ENCODE results near the gene SLC7A8.

Gene SLC7A8

DNA sequence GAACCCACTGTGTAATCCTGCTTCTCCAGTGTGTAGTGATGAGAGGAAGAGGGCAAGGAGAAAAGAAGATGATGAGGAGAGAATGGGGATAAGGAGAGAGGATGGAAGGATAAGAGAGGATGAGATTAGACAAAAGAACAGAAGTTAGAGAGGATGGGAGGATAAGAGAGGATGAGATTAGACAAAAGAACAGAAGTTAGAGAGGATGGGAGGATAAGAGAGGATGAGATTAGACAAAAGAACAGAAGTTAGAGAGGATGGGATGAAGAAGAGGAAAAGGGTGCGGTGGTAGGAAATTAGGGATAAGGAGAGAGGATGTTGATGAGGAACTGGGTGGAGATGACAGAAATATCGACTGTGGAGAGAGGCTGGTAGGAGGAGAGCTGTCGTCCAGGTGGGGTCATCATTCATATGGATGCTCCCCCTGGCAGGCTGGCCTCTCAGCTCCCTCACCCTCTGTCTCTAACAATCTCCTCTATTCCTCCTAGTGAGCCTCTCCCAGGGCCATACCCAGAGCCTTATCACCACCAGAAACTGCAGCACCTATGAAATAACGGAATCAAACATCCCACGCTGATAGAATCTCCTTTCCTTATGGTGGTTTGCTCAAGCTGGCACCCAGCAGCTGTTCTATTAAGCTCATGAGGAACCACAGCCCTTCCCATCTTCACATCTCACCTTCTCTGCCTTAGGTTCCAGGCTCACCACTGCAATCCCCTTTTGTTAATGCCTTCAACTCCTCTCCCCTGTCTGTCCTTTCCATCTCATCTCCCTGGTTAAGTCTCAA is 72.7 kb downstream of the SLC7A8 start:
- H3K4me1 ChIP-seq (ENCODE audit: control insufficient read depth, insufficient read depth, low read length), result no peaks in the 10 kb centered on the region; the same call in 1 of the 2 replicates
- ChIA-PET POLR2A (no interaction called here), CTCF (interaction anchor here (0.6 to 5.7 kb wide), 8 partner anchors 9 to 127 kb away, joined by 3 to 35 read pairs (median 6); no protein-coding TSS in a partner anchor)
- no peak overlapping the region for H3K27ac ChIP-seq (ENCODE audit: extremely low read depth, low read depth, low read length)
- H3K36me3 ChIP-seq (ENCODE audit: control insufficient read depth in 2 of 2, insufficient read depth in 1 of 2, low read length in 2 of 2), result no peaks in the 10 kb centered on the region
- H3K9me3 ChIP-seq (ENCODE audit: control insufficient read depth, insufficient read depth, low read depth, low read length), result no peaks in the 10 kb centered on the region
- H3K4me3 ChIP-seq (ENCODE audit: low read depth, low read length), result no peak overlapping the region
- TF ChIP-seq ZBTB1 (tag by site-specific recombination; IDR thresholded peaks at IDR 0.05), result peak; percentile 65; the same call in 1 of the 2 replicates
- 0 out of 2 replicates have a peak, but pooled peaks have one; percentile 40 for TF ChIP-seq KLF8 (tag by site-specific recombination; IDR thresholded peaks at IDR 0.05)
- TF ChIP-seq ZBTB17 (tag by site-specific recombination; IDR thresholded peaks at IDR 0.05), result peak; percentile 74
- no peak for TF ChIP-seq ZNF23 (tag by site-specific recombination; IDR thresholded peaks at IDR 0.05; ENCODE audit: borderline replicate concordance)
- peak; percentile 93 for TF ChIP-seq ZNF366 (tag by site-specific recombination; conservative IDR thresholded peaks at IDR 0.05)
- no peak for TF ChIP-seq ZNF624 (tag by site-specific recombination; IDR thresholded peaks at IDR 0.05)
- TF ChIP-seq ZFP37 (tag by site-specific recombination; IDR thresholded peaks at IDR 0.05), result no peak
- no peak for TF ChIP-seq ZNF24 (tag by site-specific recombination; IDR thresholded peaks at IDR 0.05)
- no peak for TF ChIP-seq ZSCAN23 (tag by site-specific recombination; IDR thresholded peaks at IDR 0.05)
- TF ChIP-seq, protein P1, sequence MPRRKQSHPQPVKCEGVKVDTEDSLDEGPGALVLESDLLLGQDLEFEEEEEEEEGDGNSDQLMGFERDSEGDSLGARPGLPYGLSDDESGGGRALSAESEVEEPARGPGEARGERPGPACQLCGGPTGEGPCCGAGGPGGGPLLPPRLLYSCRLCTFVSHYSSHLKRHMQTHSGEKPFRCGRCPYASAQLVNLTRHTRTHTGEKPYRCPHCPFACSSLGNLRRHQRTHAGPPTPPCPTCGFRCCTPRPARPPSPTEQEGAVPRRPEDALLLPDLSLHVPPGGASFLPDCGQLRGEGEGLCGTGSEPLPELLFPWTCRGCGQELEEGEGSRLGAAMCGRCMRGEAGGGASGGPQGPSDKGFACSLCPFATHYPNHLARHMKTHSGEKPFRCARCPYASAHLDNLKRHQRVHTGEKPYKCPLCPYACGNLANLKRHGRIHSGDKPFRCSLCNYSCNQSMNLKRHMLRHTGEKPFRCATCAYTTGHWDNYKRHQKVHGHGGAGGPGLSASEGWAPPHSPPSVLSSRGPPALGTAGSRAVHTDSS (tag by site-specific recombination; IDR thresholded peaks at IDR 0.05), result peak; percentile 39; the same call in 1 of the 2 replicates
- no peak for TF ChIP-seq ZNF354C (tag by site-specific recombination; IDR thresholded peaks at IDR 0.05; ENCODE audit: borderline replicate concordance, low read depth)
- TF ChIP-seq ZFP69B (tag by site-specific recombination; IDR thresholded peaks at IDR 0.05), result no peak

DNA sequence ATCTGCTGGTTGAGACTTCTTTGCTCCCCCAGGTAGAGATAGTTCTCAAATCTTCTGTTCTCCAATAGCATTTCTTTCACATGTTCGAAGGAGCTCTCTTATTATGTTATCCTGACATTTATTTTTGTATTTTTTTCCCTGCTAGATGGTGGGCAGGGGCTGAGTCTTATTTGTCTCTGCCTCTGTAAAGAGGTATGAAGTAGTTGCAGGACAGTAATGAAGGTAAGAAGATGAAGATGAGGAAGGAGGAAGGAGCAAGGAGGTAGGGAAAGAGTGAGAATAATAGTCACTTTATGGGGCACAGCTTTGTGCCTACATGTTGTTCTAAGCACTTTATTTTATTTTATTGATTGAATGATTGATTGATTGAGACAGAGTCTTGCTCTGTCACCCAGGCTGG is 73.7 kb downstream of the SLC7A8 start:
- no peak overlapping the region for H3K27ac ChIP-seq (ENCODE audit: extremely low read depth, low read depth, low read length)
- ChIA-PET POLR2A (interaction anchor here (0.9 kb wide), 1 partner anchor 52 kb away, joined by 3 read pairs; the partner anchor contains the start of gene CDH24), CTCF (interaction anchor here (0.6 to 5.7 kb wide), 11 partner anchors 12 to 591 kb away, joined by 3 to 35 read pairs (median 5); no protein-coding TSS in a partner anchor)
- H3K4me3 ChIP-seq (ENCODE audit: low read depth, low read length), result no peak overlapping the region
- no peak for TF ChIP-seq ZNF626 (tag by site-specific recombination; IDR thresholded peaks at IDR 0.05)
- TF ChIP-seq, protein P1 (tag by site-specific recombination; IDR thresholded peaks at IDR 0.05), result peak; percentile 75; the same call in 1 of the 2 replicates
- TF ChIP-seq ZNF670 (tag by site-specific recombination; IDR thresholded peaks at IDR 0.05; ENCODE audit: low read depth), result no peak
- TF ChIP-seq ZNF132 (tag by site-specific recombination; IDR thresholded peaks at IDR 0.05; ENCODE audit: borderline replicate concordance), result no peak
- no peak for TF ChIP-seq ZNF121 (tag by site-specific recombination; IDR thresholded peaks at IDR 0.05)
- peak; percentile 49 for TF ChIP-seq ZEB2 (tag by site-specific recombination; IDR thresholded peaks at IDR 0.05)
- TF ChIP-seq, protein P2, sequence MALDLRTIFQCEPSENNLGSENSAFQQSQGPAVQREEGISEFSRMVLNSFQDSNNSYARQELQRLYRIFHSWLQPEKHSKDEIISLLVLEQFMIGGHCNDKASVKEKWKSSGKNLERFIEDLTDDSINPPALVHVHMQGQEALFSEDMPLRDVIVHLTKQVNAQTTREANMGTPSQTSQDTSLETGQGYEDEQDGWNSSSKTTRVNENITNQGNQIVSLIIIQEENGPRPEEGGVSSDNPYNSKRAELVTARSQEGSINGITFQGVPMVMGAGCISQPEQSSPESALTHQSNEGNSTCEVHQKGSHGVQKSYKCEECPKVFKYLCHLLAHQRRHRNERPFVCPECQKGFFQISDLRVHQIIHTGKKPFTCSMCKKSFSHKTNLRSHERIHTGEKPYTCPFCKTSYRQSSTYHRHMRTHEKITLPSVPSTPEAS (tag by site-specific recombination; IDR thresholded peaks at IDR 0.05), result no peak
- peak; percentile 65 for TF ChIP-seq ZNF366 (tag by site-specific recombination; conservative IDR thresholded peaks at IDR 0.05)
- H3K9me3 ChIP-seq (ENCODE audit: control insufficient read depth, insufficient read depth, low read depth, low read length), result no peaks in the 10 kb centered on the region
- no peaks in the 10 kb centered on the region for H3K36me3 ChIP-seq (ENCODE audit: control insufficient read depth in 2 of 2, insufficient read depth in 1 of 2, low read length in 2 of 2)
- H3K4me1 ChIP-seq (ENCODE audit: control insufficient read depth, insufficient read depth, low read length), result no peaks in the 10 kb centered on the region; the same call in 1 of the 2 replicates
